Hematopoietic multipotent progenitor cell treated with erythropoietin and hydrocortisone succinate and interleukin-3 and kit ligand, for 17 days (in vitro differentiated cells): ENCODE results near the gene SERPINA1.

ENCODE experiments used
- DNase-seq: peaks from one replicate; pipeline ENCODE4 v3.0.0-alpha.2; 2015; ENCODE audit warnings: low spot score

SERPINA1 gene

DNA sequence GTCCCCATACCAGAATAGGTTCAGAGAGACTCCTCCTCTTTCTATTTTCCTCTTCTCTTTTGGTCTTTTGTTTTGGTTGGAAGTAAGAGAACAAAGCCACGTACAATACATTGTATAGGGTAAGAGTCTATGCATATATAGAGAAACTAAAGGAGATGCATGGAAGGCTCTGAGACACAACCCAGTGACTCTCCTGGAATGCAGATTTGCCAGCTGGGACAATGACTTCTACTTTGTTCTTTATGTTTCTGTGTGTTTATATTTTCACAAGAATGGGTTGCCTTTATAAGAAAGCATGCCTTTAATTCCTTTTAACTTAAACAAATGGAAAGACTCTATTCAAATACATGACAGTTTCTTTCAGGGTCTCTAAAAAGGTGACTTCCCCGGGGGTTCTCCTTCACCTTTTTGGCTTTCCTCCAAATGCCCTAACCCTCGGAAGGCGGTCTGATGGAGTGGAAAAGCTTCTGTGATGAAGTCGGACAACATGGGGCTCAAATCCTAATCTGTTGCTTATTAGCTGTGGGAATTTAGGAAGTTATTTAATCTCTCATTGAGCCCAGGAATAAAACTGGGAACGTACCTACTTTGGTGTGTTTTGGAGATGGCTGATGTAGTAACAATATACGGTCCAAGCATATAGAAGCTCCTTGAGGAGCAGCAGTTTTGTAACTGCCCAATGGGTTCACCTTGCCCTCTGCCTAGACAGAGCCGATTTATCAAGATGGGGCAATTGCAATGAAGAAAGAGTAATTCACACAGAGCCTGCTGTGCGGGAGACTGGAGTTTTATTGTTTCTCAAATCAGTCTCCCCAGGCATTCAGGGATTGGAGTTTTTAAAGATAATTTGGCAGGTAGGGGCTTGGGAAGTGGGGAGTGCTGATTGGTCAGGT lies 9.1 kb upstream of the SERPINA1 start:
- no peak for DNase-seq

DNA sequence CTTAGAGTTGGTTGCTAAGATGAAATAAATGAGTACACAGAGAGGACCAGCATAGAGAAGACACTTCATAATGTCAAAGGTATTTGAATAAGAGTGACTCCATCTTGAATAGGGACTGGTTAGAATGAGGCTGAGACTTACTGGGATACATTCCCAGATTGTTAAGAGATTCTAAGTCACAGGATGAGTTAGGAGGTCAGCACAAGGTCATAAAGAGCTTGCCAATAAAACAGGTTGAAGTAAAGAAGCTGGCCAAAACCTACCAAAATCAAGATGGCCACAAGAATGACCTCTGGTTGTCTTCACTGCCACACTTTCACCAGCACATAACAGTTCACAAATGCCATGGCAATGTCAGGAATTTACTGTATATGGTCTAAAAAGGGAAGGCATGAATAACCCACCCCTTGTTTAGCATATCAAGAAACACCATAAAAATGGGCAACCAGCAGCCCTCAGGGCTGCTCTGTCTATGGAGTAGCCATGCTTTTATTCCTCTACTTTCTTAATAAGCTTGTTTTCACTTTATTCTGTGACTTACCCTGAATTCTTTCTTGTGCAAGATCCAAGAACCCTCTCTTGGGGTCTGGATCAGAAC lies 8.3 kb upstream of the SERPINA1 start:
- DNase-seq, result no peak

GRCh38 chr14:94395888-94396574 lies 7.6 kb upstream of the SERPINA1 start:
- no peak for DNase-seq

DNA sequence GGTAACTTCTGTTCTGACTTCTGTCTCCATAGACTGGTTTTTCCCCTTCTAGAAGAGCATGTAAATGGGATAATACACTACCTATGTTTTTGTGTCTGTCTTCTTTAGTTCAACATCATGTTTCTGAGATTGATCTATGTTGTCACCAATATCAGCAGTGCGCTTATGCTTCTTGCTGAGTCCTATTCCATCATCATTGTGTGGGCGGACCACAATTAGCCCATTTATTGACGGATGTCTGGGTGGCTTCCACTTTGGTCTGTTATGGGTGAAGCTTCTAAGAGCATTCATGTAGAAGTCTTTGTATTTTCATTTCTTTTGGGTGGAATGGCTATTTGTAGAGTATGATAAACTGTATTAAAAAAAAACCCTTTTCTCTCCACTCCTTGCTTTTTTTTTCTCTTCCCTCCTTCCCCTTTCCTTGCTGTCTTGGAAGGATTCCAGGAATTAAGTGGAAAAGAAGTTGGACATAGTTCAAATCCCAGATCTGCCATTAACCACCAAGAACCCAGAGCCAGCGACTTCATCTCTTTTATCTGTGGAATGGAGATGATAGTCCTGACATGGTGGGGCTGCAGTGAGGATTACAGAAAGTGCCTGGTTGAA lies 7.0 kb upstream of the SERPINA1 start:
- DNase-seq, result no peak

- no peak for DNase-seq
Observed at GRCh38 chr14:94394581-94395207, 6.3 kb upstream of the SERPINA1 start.

GRCh38 chr14:94394025-94394493 lies 5.7 kb upstream of the SERPINA1 start:
- DNase-seq, result no peak

GRCh38 chr14:94393474-94393873 lies 5.1 kb upstream of the SERPINA1 start:
- no peak for DNase-seq

DNA sequence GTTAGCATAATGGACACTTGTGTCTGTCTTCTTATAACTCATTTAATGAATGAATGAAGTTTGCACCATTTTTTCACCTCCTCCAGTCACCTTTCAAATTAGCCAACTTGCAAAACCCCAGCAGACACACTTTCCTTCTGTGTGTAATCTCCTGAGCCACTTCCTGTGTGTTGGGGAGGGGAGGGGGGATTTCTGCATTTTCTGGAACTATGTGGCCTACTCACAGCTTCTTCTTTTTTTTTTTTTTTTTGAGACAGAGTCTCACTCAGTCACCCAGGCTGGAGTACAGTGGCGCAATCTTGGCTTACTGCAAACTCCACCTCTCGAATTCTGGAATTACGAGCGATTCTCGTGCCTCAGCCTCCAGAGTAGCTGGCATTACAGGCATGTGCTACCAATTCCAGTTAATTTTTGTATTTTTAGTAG lies 4.1 kb upstream of the SERPINA1 start:
- no peak for DNase-seq

DNA sequence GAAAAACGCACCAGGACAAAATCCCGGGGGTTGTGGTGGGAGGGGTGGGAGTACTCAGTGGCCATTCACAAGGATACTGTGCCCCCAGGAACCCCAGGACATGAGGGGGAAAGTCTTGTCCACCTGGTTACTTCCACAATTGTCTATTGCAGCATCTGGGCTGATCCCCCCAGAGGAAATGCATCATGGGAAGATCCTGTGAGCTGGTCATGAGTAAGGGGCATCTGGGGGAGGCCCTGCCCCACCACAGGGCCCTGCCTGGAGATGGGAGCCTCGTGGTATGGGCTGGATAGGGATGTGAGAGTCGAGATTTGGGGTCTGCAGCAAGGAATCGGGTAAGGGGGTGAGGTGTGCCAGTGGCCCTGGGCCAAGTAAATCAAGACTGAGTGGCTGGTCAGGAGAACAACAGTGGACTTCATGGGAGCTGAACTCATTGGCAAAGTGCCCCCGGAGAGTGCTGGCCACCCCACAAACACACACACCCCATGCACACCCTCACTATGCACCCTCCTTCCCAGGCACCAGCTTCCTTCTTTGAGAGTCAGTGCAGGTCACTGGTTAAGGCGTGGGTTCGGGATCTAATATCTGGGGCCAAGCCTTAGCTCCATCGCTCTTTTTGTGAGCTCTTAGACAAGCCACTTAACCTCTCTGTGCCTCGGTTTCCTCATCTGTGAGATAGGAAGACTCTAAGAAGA lies 3.0 kb upstream of the SERPINA1 start:
- no peak for DNase-seq

GRCh38 chr14:94390372-94391086 lies 2.1 kb upstream of the SERPINA1 start:
- no peak for DNase-seq

- no peak for DNase-seq
Observed at GRCh38 chr14:94389731-94390371, 1.4 kb upstream of the SERPINA1 start.

DNA sequence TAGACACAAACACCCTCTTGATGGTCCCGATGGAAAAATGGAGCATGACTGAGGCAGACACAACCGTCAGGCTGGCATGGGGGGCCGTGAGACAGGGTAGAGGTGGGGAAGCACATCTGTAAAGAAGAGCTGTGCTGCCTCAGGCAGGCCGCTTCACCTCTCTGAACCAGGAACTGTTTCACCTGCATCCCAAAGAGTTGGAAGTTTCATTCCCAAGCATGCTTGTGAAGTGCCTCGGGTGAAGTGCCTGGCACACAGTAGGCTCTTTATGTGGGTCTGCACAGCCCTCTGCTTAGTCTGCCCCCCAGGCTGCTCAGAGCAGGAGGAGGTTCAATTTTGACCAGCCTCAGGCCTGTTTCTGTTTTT lies 685 bp upstream of the SERPINA1 start:
- DNase-seq, result no peak

DNA sequence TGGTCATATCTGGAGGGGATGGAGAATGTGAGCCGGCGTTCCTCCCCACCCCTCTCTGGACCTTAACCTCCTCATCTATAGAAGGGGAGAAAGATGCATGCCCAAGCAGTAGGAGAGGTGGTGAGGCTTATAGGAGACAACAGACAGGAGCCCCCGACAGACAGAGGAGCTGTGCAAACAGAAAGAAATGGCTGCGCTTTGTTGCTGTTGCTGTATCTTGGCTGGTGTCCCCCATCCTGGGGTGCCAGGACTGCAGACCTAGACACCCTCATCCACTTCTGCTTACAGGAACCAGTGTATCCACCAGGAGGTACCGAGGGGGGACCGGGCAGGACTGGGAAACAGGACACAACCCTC lies 397 bp downstream of the SERPINA1 start:
- DNase-seq, result no peak

GRCh38 chr14:94387051-94388026 lies 1.1 kb downstream of the SERPINA1 start:
- no peak for DNase-seq

- no peak for DNase-seq
Observed at GRCh38 chr14:94386085-94387031, 2.0 kb downstream of the SERPINA1 start.

GRCh38 chr14:94385553-94386057 lies 2.8 kb downstream of the SERPINA1 start:
- no peak for DNase-seq

GRCh38 chr14:94384342-94384741 lies 4.1 kb downstream of the SERPINA1 start:
- DNase-seq, result no peak

GRCh38 chr14:94383777-94384176 lies 4.6 kb downstream of the SERPINA1 start:
- no peak for DNase-seq
